MM.1S (cell line): Measurements from ENCODE around the gene NDUFA5.

ENCODE experiments used
- CTCF ChIP-seq: fragments of 300-600 bp; sonication (generic); IDR thresholded peaks from 2 replicates; pipeline ENCODE4 v1.5.1; 2016; ENCODE audit warnings: antibody characterized with exemption, low read length, mixed read lengths
- EZH2 ChIP-seq: fragments of 300-600 bp; sonication (generic); optimal IDR thresholded peaks from 2 replicates; pipeline ENCODE3; 2017; ENCODE audit warnings: low read depth, mild to moderate bottlenecking, antibody characterized with exemption, low read length, mixed read lengths
- EZH2phosphoT487 ChIP-seq: fragments of 300-600 bp; sonication (generic); IDR thresholded peaks from 2 replicates; pipeline ENCODE4 v1.6.1; 2018; ENCODE audit warnings: antibody characterized with exemption, low read length

- no peak for TF ChIP-seq CTCF
- no peak for TF ChIP-seq EZH2
- TF ChIP-seq EZH2phosphoT487: no peak
Observed at GRCh38 chr7:123539871-123540270, 17.7 kb downstream of the NDUFA5 start.
